SK-N-MC (cell line): ENCODE measurements around the gene ARHGAP22.

Experiments
- DNase-seq: peaks from one replicate; pipeline ENCODE4 v3.0.0-alpha.2; 2011; ENCODE audit warnings: low read depth, low spot score
- H3K27ac ChIP-seq: fragments of 200-600 bp; sonication (generic); 2 replicates; pipeline ENCODE4 v1.5.1; 2016; ENCODE audit warnings: mixed run types
- H3K36me3 ChIP-seq: fragments of 200-600 bp; sonication (generic); 2 replicates; pipeline ENCODE4 v1.6.1; 2017; ENCODE audit warnings: antibody characterized with exemption, low read length, mixed read lengths; ENCODE audit not compliant: insufficient read depth
- H3K4me3 ChIP-seq: fragments of 200-600 bp; sonication (generic); 2 replicates; pipeline ENCODE4 v1.5.1; 2016
- H3K9ac ChIP-seq: fragments of 200-600 bp; sonication (generic); 2 replicates; pipeline ENCODE4 v1.8.0; 2017; ENCODE audit warnings: mixed run types, mixed read lengths; ENCODE audit not compliant: insufficient read length
- H3K9me3 ChIP-seq: fragments of 200-600 bp; sonication (generic); 2 replicates; pipeline ENCODE4 v1.6.1; 2017; ENCODE audit warnings: low read depth, mild to moderate bottlenecking, antibody characterized with exemption, low read length, moderate library complexity, mixed read lengths
- EZH2 ChIP-seq: fragments of 200-600 bp; sonication (generic); IDR thresholded peaks from one replicate; pipeline ENCODE4 v1.6.1; 2017; ENCODE audit warnings: antibody characterized with exemption
- FOXP2 ChIP-seq: optimal IDR thresholded peaks from 2 replicates; pipeline ENCODE3; 2011; ENCODE audit warnings: mild to moderate bottlenecking, moderate library complexity; ENCODE audit not compliant: insufficient read depth; ENCODE audit errors: extremely low read length, control extremely low read depth
- POLR2AphosphoS5 ChIP-seq: IDR thresholded peaks from 2 replicates; pipeline ENCODE4 v1.6.1; 2012; ENCODE audit warnings: mild to moderate bottlenecking, low read depth, low read length, borderline replicate concordance

The ARHGAP22 gene

DNA sequence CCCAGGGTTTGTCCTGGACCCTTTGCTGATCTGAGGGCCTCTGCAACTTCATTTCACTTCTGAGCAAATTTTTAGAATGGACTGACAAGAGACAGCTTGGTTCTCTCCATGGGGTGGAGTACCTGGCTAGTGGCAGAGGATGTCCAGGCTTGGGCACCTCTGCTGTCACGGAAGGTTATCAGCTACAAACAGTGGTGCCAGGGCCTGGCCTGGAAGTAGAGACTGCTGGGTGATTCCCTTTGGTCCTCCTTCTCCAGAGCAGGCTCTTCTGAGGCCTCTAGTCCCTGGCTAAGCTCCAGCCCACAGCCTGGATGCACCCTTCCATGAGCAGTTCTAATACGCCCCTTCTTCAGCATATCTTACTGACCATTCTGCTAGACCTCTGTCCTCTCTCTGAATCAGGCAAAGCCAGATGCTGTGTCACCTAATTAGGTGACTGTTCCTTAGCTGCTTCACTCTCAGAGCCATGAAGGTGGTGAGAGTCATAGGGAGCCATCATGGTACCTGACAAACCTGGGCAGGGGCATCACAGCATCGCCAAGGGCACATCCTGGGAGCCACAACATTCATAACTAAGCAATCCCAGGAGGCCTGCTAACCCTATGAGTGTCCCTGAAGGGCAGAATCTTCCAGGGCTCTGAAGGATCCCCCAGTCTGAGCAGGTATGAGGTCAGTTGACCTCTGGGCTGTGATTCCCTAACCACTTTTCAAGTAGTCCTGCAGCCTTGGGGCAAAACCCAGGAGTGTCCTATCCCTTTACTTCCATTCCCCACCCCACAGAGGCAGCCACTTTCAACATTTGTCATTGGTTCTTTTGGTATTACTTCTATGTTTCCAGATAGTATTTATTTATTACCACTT lies 4.0 kb downstream of the ARHGAP22 start:
- Histone ChIP-seq H3K9me3 (no peaks in the 10 kb centered on the region), H3K9ac (no peak overlapping the region), H3K4me3 (no peak overlapping the region), H3K36me3 (no peaks in the 10 kb centered on the region), H3K27ac (no peak overlapping the region)
- DNase-seq = no peak
- TF ChIP-seq FOXP2 (no peak), POLR2AphosphoS5 (no peak), EZH2 (no peak)

DNA sequence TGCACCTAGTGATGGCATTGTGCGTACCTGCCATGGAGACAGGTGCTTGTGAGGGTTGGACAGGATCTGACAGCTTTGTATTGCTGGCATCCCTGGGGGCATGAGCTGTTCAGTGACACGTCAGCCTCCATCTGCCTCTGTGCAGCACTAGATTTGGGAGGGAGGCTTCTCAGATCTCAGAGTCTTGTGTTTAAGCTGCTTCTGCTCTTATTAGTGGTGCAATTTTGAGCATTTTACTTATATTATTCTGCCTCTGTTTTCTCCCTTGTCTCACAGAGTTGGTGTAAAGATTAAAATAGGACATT lies 5.1 kb downstream of the ARHGAP22 start:
- H3K9me3 ChIP-seq = no peaks in the 10 kb centered on the region
- no peak for DNase-seq
- TF ChIP-seq POLR2AphosphoS5 = no peak
- TF ChIP-seq FOXP2 = no peak
- TF ChIP-seq EZH2 = no peak

DNA sequence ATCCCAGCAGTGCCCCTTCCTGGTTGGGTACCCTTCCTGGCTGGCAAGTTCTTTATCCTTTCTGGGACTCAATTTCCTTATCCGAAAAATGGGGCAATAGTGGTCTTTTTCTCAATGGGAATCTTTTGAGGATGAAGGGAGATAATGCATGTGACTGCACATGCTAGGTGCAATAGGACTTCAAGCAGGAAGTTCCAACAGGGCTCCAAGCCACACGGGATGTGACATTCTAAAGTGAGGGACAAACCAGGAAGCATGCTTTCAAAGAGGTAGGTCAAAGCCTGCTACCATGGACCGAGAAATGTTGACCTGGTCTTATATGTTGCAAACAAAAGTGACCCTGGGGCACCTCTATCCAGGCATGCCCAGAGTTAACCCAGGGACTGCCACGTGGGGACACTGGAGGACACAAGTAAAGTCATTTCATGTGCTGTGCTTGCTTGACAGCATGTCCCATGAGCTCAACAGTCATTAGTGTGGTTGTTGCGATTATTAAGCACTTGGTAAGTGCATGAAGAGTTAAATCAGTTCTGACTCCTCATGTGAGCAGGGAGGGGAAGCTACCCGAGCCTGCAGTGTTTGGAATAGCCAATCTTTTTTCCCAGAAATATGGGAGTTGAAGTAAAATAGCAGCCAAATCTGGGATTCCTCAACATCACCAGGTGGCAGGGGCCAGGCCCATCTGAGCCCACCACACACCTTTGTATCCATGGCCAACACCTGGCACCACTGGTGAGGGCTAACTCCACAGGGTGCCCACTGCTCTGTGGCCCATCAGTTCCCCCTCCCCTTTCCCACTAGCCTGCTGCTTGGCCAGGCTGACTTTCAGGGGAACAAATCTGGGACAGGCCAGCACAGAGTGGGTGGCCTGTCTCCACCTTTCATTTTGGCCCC lies 5.7 kb downstream of the ARHGAP22 start:
- Histone ChIP-seq H3K36me3 (no peaks in the 10 kb centered on the region), H3K9ac (no peak overlapping the region), H3K4me3 (no peak overlapping the region), H3K9me3 (no peaks in the 10 kb centered on the region), H3K27ac (no peak overlapping the region)
- DNase-seq = no peak
- TF ChIP-seq FOXP2 (no peak), EZH2 (no peak), POLR2AphosphoS5 (no peak)

More for the DNA sequence above, 5.1 kb downstream of the ARHGAP22 start:
- H3K36me3 ChIP-seq = no peaks in the 10 kb centered on the region
- no peak overlapping the region for H3K27ac ChIP-seq
- no peak overlapping the region for H3K9ac ChIP-seq
- no peak overlapping the region for H3K4me3 ChIP-seq

DNA sequence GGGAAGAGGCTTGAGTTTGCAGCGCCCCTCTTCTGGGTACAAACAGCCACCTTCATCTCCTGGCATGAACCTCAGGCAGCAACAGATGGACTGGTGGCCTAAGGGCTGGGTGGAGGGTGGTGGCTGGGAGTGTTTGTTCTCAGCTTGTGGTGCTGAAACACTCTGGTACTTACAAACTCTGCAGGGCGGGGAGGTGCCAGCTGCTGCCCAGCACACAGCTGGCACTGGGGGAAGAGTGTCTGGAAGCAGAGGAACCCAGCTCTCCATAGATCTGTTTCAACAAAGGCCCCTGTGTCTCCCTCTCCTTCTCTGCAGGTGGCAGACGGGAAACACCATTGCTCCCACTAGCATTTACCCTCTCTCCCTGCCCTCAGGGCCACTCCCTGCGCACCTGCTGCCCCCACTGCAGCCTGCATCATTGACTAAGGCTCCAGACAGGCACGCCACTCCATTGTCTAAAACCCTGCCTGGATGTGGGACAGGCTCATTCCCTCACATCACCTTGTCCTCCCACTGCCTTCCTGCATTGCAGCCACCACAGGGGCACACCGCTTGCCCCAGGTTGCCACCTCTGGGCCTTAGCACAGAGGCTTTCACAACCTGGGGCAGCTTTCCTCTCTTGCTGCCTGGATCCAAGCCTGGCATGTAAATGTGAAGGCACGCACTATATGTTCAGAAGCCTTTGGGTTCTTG lies 6.5 kb downstream of the ARHGAP22 start:
- no peak for DNase-seq
- TF ChIP-seq FOXP2 (no peak), POLR2AphosphoS5 (no peak), EZH2 (no peak)
- H3K36me3 ChIP-seq = no peaks in the 10 kb centered on the region
- no peak overlapping the region for H3K4me3 ChIP-seq
- no peaks in the 10 kb centered on the region for H3K9me3 ChIP-seq
- no peak overlapping the region for H3K27ac ChIP-seq
- no peak overlapping the region for H3K9ac ChIP-seq

- Histone ChIP-seq H3K36me3 (no peaks in the 10 kb centered on the region), H3K27ac (no peak overlapping the region), H3K9me3 (no peaks in the 10 kb centered on the region), H3K4me3 (no peak overlapping the region), H3K9ac (no peak overlapping the region)
- TF ChIP-seq FOXP2 (no peak), EZH2 (no peak), POLR2AphosphoS5 (no peak)
- DNase-seq = no peak
Observed at GRCh38 chr10:48595539-48595932, 9.3 kb downstream of the ARHGAP22 start.

DNA sequence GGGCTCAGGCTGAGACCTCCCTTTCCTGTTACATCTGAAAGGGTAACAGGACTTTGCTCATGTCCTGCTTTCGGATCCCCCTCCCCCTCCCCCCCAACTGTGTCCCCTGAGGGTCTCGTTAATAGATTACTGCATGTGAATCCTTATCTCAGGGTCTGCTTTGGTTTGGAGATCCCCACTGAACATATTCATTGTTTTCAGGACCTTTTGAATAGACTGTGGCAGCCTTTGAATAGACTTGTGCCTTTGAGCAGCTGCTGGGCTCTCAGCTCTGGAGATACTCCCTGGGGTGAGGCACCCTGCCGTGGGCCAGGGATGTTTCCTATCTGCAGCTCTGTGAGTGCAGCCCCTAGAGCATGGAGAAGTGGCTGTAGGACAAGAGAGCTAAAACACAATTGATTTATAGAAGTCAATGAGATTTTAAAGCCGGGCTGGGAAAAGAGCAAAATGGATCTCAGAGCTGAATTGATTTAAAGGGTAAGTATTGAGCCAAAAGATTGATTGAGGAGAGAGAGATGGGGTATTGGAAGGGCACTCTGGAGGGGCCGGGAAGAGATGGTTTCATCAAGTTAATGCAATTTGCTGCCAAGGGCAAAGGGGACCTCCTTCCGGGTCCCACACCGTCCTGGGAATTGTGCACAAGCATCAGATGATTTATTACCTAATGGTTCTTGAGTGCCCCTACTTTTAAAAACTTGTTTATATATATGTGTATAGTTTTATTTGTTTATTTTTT lies 9.9 kb downstream of the ARHGAP22 start:
- Histone ChIP-seq H3K4me3 (no peak overlapping the region), H3K36me3 (no peaks in the 10 kb centered on the region), H3K9ac (no peak overlapping the region), H3K9me3 (no peaks in the 10 kb centered on the region), H3K27ac (no peak overlapping the region)
- no peak for DNase-seq
- TF ChIP-seq FOXP2 = no peak
- no peak for TF ChIP-seq POLR2AphosphoS5
- TF ChIP-seq EZH2 = no peak

DNA sequence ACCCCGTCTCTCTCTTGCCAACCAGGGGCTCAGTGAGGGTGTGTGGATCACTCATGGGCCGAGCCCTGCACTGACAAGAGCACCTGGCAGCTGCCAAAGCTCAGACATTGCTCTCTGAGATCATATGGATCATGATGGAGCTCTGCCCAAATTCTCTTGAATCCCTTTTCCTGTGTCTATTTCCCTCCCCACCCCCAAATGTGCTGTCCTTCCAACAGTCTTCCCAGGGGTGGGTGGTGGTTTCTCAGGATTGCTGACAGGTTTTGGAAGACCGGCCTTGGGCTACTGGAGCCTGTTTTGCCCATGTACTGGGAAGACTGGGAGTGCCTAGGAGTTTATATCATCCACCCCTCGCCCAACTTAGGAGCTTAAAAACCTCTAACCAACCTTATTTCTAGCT lies 10.5 kb downstream of the ARHGAP22 start:
- Histone ChIP-seq H3K9me3 (no peaks in the 10 kb centered on the region), H3K27ac (no peak overlapping the region), H3K4me3 (no peak overlapping the region), H3K9ac (no peak overlapping the region), H3K36me3 (no peaks in the 10 kb centered on the region)
- no peak for DNase-seq
- TF ChIP-seq EZH2 = no peak
